Cardiac muscle cell (in vitro differentiated cells and primary cell): ENCODE measurements around the gene MRPL14. TPM values are rescaled to one million over a fixed set of nuclear protein-coding genes. Genes with fewer than 3 reads are reported as not detected.

Experiments used
- DNase-seq, 2 donors: peaks; one replicate each; pipeline versions ENCODE4 v3.0.0 to v3.0.0-alpha.2; 2010 to 2017; ENCODE audit warnings: low read depth in 1 of 2, low spot score in 1 of 2
- H3K27ac ChIP-seq: fragments of 200-600 bp; sonication (generic); 2 replicates; pipeline ENCODE4 v1.5.1; 2016
- H3K27me3 ChIP-seq: fragments of 200-600 bp; sonication (generic); 2 replicates; pipeline ENCODE4 v1.6.0; 2016; ENCODE audit warnings: control low read depth
- H3K36me3 ChIP-seq: fragments of 200-600 bp; sonication (generic); 2 replicates; pipeline ENCODE4 v1.5.1; 2016; ENCODE audit warnings: control low read depth
- H3K4me1 ChIP-seq: fragments of 200-600 bp; sonication (generic); 2 replicates; pipeline ENCODE4 v1.8.1; 2017; ENCODE audit warnings: low read depth, mild to moderate bottlenecking, mixed run types
- H3K4me3 ChIP-seq: fragments of 200-600 bp; sonication (generic); 2 replicates; pipeline ENCODE4 v1.5.1; 2016; ENCODE audit warnings: mild to moderate bottlenecking
- H3K9me3 ChIP-seq: fragments of 200-600 bp; sonication (generic); 2 replicates; pipeline ENCODE4 v1.5.1; 2017; ENCODE audit warnings: low read depth, mild to moderate bottlenecking, control low read depth
- polyA plus RNA-seq: library from polyadenylated mRNA; unstranded; fragments of >200 nt; fragmentation: Nextera tagmentation; extraction: Ambion mirVana; gene quantifications from 2 replicates; pipeline ENCODE4 v1.2.1, GENCODE V29; 2016
- total RNA-seq: library from RNA; depleted of rRNA; stranded (reverse); fragments of >200 nt; gene quantifications from 2 replicates; pipeline ENCODE4 v1.2.3, GENCODE V29; 2016
- TF ChIP-seq, protein P1 (sequence below): IDR thresholded peaks from 2 replicates; pipeline ENCODE4 v1.5.1; 2012; ENCODE audit warnings: low read depth, mild to moderate bottlenecking, low read length

The MRPL14 gene
- total and polyA plus RNA-seq, 2 experiments from 2014 or later, result 78.8 to 130 TPM

DNA sequence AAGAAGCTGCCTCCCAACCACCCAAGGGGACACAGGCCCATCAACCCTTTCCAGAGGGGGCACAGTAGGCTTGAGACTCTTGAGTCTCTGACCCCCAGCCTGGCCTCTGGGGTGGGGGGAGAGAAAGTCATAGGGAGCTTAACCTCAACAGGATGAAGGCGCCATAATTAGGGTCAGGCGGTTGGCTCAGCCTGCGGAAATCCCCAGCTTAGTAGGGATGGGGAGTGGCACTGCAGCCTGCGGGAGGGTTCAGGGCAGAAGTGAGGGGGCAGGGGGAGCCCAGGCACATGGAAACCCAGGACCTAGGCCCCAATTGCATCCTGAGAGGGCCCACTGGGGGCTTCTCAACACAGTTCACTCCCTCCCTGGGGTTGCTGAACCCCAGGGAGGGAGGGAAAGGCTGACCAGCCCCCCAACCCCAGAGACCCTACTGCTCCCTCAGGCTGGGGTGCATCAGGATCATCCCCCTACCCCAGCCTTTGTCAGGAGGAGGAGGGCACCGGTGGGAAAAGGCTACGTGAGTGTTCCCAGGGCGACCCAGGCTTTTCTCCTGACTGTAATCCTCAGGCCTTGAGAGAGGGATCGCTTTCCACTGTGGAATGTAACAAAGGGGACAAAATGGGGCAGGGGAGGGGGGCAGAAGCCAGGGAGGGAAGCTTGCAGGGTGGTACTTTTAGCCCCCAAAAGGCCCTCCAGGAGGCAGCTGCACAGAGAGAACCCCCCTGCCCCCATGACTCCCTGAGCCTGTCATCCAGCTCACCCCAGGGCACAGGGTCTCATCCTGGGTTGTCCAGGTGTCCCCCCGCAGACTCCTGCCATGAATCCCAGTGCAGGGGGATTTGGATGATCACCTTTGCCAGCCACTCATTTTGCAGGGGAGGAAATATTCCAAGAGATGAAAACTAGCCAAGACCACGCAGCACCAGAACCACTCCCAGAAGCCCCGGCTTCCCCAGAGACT is 46.4 kb downstream of the MRPL14 start:
- Histone ChIP-seq H3K27ac (no peak overlapping the region), H3K27me3 (no peaks in the 10 kb centered on the region), H3K4me1 (peaks cover 35% of the 10 kb centered on the region), H3K4me3 (no peak overlapping the region), H3K36me3 (no peaks in the 10 kb centered on the region), H3K9me3 (no peaks in the 10 kb centered on the region)
- TF ChIP-seq, protein P1, sequence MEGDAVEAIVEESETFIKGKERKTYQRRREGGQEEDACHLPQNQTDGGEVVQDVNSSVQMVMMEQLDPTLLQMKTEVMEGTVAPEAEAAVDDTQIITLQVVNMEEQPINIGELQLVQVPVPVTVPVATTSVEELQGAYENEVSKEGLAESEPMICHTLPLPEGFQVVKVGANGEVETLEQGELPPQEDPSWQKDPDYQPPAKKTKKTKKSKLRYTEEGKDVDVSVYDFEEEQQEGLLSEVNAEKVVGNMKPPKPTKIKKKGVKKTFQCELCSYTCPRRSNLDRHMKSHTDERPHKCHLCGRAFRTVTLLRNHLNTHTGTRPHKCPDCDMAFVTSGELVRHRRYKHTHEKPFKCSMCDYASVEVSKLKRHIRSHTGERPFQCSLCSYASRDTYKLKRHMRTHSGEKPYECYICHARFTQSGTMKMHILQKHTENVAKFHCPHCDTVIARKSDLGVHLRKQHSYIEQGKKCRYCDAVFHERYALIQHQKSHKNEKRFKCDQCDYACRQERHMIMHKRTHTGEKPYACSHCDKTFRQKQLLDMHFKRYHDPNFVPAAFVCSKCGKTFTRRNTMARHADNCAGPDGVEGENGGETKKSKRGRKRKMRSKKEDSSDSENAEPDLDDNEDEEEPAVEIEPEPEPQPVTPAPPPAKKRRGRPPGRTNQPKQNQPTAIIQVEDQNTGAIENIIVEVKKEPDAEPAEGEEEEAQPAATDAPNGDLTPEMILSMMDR, result no peak
- DNase-seq, result no peak

DNA sequence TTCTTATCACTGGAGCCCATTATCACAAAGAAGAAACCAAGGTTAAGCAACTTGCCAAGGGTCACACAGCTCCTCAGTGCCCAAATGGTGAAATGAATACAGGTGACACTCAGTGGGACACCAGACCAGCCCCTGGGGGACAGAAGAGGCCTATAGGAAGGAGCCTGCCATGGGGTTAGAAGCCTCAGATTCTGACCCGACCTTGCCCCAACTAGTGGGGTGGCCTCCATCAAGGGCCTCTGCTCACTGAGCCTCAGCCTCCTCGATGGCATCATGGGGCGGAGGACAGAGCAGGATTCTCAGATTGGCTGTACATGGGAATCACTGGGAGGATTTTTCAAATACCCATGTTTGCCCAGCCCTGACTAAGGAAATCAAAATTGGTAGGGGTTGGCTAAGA is 47.6 kb downstream of the MRPL14 start:
- TF ChIP-seq, protein P1, result no peak

DNA sequence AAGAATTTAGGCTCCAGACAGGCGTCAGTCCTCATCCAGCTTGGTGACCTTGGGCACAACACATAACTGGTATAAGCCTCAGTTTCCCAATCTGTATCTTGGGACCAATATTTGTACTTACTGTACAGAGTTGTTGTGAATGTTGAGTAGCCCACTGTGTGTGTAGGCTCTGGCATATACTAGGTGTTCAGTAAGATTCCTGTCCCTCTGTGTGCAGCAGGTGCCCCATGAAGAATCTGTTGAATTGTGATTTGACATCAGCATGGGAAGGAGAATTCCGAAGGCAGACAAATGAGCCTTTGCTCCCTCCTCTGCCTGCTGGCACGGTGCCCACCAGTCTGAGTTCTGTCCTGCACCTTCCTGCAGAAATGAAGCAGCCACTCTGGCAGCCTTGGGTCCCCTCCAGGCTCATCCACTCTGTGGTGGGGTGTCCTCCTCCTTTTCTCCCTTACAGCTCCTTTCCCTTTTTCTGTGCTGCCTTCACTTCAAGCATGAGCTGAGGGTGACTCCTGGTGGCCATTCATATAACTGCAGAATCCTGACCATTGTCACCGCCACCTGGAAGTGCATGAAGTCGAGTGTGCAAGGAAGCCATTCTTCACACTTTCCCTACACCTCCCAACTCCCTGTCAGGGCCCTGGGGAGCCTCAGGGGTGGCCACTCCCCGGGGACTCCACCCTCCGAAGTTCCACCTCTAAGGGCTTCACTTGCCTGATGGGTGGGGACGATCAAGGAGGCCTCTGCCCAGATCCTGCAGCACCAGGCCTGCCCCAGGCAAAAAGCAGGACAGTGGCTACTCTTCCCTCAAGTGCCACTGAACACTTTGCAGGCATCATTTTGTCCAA is 48.2 kb downstream of the MRPL14 start:
- TF ChIP-seq, protein P1, result peak; percentile 87
- Histone ChIP-seq H3K27ac (no peak overlapping the region), H3K4me1 (peaks cover 40% of the 10 kb centered on the region), H3K9me3 (no peaks in the 10 kb centered on the region), H3K36me3 (no peaks in the 10 kb centered on the region), H3K27me3 (no peaks in the 10 kb centered on the region), H3K4me3 (no peak overlapping the region)
- peak; percentile 76 to 79 for DNase-seq

More for the DNA sequence above, 47.6 kb downstream of the MRPL14 start:
- Histone ChIP-seq H3K27ac (no peak overlapping the region), H3K4me1 (peaks cover 41% of the 10 kb centered on the region), H3K9me3 (no peaks in the 10 kb centered on the region), H3K4me3 (no peak overlapping the region), H3K27me3 (no peaks in the 10 kb centered on the region), H3K36me3 (no peaks in the 10 kb centered on the region)
- DNase-seq, result no peak

DNA sequence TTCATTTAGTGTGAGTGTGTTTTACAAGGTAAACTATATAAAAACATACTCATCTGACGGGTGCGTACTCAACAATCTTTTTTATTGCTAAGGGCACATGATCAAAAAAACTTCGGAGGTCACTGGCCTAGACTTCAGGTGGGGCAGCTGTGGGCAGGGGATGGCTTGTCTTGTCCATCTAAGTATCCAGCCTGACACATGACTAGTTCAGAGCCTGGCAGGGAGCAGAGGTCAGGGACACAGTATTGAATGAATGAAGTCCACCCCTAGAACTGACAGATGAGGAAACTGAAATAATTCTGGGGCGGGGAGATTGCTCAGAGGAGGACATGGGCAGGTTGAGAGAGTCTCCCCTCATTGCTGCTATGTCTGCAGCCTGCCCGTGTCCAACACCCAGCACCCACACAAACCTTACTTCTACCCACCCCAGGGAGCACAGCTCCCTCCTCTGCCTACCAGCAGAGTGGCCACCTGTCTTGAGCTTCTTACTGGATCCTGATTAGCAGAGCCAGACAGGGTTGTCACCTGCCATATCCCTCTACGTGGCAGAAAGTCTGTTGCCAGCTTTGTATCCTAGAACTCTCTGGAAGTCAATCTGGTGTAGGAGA is 48.9 kb downstream of the MRPL14 start:
- no peaks in the 10 kb centered on the region for H3K9me3 ChIP-seq
- DNase-seq, result no peak
- peaks cover 40% of the 10 kb centered on the region for H3K4me1 ChIP-seq

More for the DNA sequence above, 48.9 kb downstream of the MRPL14 start:
- Histone ChIP-seq H3K36me3 (no peaks in the 10 kb centered on the region), H3K4me3 (no peak overlapping the region), H3K27me3 (no peaks in the 10 kb centered on the region), H3K27ac (peak overlapping the region; percentile 78)
- TF ChIP-seq, protein P1, result no peak
